SKM-1 treated with dmso at 0.1 percent for 144 hours (cell line): ENCODE measurements around the gene COPRS.
"Not testable (repeated sequence)": the region's sequence is repeated elsewhere in the genome, so short reads cannot be mapped to it uniquely, and the experiment has no call there.

Source experiments
- DNase-seq: peaks from one replicate; lab custom pipeline; 2025; ENCODE audit not compliant: unreplicated experiment; lab: John Stamatoyannopoulos, UW

COPRS gene

GRCh38 chr17:31809876-31810275 lies 49.2 kb downstream of the COPRS start:
- DNase-seq, result not testable (repeated sequence)

- no peak for DNase-seq
Observed at GRCh38 chr17:31808521-31809050, 50.5 kb downstream of the COPRS start.

- DNase-seq, result no peak
Observed at GRCh38 chr17:31807846-31808245, 51.2 kb downstream of the COPRS start.

GRCh38 chr17:31806921-31807320 lies 52.1 kb downstream of the COPRS start:
- no peak for DNase-seq

- peak; percentile 34 for DNase-seq
Observed at GRCh38 chr17:31803494-31804213, 55.4 kb downstream of the COPRS start.

GRCh38 chr17:31802502-31802901 lies 56.5 kb downstream of the COPRS start:
- peak; percentile 91 for DNase-seq
